Mammary epithelial cell (primary cell): Measurements from ENCODE around the gene ABTB2.

Experiments used
- CTCF ChIP-seq, 2 donors: IDR thresholded peaks in 1 of 2; conservative IDR thresholded peaks in 1 of 2; 2 replicates each; pipeline ENCODE4 v1.5.1; 2011 to 2012; ENCODE audit warnings: inconsistent platforms in 2 of 2, low read length in 2 of 2, mild to moderate bottlenecking in 2 of 2, control low read depth in 1 of 2, low read depth in 1 of 2; ENCODE audit not compliant: insufficient read depth in 1 of 2; ENCODE audit errors: extremely low read depth in 1 of 2
- EZH2 ChIP-seq: IDR thresholded peaks from 2 replicates; pipeline ENCODE4 v1.6.1; 2012; ENCODE audit warnings: low read length, inconsistent platforms, borderline replicate concordance

- TF ChIP-seq CTCF (conservative IDR thresholded peaks at IDR 0.05 in 1 of 2, IDR thresholded peaks at IDR 0.05 in 1 of 2; ENCODE audit: extremely low read depth in 1 of 2, insufficient read depth in 1 of 2, low read depth in 1 of 2, low read length in 2 of 2) (no peak), EZH2 (no peak)
These were observed 47.8 kb downstream of the ABTB2 start for GRCh38 chr11:34309965-34310364.
